Hypothalamus (tissue), 51 donors: Measurements from ENCODE around the gene CMTM6.
"Not testable (repeated sequence)": the region's sequence is repeated elsewhere in the genome, so short reads cannot be mapped to it uniquely, and the experiment has no call there.

Experiments
- DNase-seq, 51 donors: peaks; one replicate each; lab custom pipeline; 2025; lab: John Stamatoyannopoulos, UW

Gene CMTM6

DNA sequence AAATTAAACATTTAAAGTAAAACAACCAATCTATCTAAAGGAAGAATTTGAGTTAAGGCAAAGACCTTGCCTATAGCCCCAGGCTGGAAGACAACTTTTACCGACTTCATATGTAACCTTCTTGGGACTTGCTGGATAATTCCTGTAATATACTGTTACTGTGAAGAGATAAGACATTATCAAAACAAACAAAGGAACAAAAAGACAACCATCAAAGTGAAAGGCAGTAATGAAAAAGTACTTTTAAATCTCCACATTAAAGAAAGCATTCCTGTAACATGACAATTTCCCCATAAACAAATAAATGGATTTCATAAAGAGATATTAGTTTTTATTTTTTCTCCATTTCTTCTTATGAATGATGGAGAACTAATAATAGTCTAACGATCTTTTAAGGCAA is 2.4 kb downstream of the CMTM6 start:
- no peak for DNase-seq

DNA sequence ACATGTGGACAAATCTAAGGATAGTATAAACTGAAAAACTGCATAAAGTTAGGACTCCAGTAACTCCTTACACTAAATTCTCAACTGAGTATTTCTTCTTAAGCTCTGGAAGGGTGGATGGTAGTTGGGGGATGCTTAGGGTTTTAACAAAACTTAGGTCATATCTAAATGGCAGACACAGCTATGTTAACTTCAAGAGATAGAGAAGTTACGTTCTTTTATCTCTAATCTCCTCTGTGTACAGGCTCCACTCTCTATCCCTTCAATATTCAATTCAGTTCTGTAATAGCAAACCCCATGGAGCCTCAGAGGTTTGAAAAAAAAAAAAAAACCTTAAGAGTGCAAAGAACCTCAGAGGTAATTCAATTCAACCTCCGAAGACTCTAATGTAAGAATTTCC is 3.1 kb downstream of the CMTM6 start:
- no peak for DNase-seq

- no peak for DNase-seq
Observed at GRCh38 chr3:32498992-32499391, 3.7 kb downstream of the CMTM6 start.

DNA sequence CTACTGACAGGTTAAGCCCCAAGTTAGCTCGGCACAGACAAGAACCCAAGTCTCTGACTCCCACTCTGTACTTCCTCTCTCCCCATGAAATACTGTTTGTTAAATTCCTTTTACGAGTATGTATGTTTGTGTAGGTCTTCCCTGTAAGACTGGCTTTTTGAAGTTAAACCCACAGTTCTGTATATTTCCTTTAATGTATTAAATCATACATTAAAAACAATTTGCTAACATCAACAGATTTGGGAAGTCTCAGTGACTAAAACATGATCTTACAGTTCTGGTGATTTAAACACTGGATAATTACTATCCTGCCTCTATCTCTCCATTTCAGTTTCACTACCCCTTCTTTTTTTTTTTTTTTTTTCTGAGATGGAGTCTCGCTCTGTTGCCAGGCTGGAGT is 4.4 kb downstream of the CMTM6 start:
- DNase-seq: no peak

DNA sequence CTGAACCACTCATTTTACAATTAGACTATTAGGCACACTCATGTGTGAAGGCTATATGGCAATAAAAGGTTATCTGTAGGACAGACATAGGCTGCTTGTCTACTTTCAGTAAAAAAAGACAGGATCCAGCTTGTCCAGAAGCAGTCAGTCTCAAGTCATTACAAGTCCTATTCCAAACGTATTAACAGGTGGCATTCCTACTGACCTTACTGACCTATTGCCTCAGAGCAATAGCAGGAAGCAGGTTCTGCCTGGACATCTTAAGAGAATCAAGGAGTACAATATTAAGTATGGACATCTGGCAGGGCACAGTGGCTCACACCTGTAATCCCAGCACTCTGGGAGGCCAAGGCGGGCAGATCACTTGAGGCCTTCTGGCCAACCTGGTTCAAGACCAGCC is 7.0 kb downstream of the CMTM6 start:
- DNase-seq: no peak

DNA sequence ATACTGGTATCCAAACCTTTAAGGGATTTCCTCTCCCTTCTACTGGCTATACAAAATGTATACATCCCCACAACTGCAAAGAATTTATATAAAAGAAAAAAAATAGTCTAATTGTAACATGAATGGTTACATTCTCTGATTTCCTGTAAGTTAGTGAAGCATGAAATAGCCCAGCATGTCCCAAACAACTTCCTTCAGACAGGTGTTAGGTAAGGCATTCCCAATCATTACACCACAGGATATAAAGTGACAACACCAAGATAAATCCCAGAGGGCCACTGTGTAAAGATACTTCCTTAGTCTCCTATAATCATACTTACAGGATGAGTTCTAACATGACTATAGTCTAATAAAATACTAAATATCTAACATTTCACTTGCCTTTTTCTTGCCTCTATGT is 7.6 kb downstream of the CMTM6 start:
- no peak for DNase-seq

GRCh38 chr3:32493437-32494414 is 8.9 kb downstream of the CMTM6 start:
- no peak for DNase-seq

DNA sequence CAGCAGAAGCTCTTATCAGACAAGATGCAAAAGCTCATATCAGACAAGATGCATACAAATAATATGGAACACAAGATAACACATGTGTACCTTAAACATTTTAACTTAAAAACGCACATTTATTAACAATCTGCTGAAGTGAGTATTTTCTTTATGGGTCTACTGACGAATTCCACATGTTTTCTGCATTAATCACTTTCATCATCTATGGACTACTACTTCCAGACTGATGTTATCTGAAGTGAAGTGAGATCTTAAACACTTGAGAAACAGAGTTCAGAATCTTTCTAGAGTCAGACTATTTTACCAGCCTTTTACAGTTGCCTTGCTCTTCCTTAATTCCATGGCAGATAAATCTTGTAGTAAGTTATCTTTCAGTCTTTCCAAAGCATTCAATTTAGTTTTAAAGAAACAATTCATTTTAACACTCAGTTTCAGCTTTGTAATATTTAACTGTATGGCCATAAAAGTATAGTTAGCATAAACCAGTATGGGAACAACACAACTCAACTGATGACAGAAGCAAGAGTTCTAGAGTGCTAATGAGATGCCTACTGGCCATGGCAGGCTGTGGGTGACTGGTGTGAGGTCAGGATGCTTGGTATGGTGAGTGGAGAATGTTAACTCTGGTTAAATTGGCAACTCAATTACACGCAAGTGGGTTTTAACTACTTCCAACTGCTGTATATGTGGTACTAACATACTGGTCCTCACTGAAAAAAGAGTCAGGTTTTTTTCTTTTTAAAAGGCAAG is 9.8 kb downstream of the CMTM6 start:
- no peak for DNase-seq

- DNase-seq: no peak
Observed at GRCh38 chr3:32488474-32489008, 14.1 kb downstream of the CMTM6 start.

- DNase-seq: no peak
Observed at GRCh38 chr3:32487781-32488473, 14.7 kb downstream of the CMTM6 start.

DNA sequence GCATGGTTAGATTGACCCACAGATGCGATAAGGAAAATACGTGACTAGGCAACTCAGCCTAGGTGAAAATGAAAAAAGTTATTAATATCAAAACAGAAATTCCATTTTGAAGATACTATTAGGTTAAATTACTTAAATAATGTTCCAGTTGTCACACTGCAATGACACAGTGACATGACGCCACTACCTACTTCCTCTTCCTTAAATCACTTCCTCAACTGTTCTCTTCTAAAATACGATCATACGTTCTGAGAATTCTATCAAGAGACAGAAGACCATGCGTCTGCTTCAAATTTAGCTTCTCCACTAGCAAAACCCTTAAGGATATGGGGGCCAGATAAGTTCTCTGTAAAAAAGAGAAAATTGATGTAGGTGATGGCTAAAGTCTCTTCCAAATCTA is 18.2 kb downstream of the CMTM6 start:
- no peak for DNase-seq

GRCh38 chr3:32483772-32484171 is 18.9 kb downstream of the CMTM6 start:
- DNase-seq: no peak

DNA sequence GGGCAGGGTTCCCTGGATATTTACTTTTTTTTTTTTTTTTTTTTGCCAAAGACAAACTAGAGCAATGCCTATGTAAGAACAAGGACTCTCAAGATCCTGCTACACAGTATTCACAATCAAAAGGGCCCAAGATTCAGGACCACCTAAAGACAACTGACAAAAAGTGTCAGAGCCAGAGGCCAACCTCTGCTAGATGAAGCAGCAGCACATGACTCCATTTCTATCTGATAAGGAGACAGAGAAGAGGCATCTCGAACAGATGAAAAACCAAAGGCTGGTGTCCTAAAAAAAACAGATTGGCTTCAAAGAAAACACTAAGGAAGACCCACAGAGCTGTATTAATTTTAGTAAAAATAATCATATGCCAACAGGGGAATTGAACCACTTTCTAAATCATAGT is 20.0 kb downstream of the CMTM6 start:
- DNase-seq: no peak

DNA sequence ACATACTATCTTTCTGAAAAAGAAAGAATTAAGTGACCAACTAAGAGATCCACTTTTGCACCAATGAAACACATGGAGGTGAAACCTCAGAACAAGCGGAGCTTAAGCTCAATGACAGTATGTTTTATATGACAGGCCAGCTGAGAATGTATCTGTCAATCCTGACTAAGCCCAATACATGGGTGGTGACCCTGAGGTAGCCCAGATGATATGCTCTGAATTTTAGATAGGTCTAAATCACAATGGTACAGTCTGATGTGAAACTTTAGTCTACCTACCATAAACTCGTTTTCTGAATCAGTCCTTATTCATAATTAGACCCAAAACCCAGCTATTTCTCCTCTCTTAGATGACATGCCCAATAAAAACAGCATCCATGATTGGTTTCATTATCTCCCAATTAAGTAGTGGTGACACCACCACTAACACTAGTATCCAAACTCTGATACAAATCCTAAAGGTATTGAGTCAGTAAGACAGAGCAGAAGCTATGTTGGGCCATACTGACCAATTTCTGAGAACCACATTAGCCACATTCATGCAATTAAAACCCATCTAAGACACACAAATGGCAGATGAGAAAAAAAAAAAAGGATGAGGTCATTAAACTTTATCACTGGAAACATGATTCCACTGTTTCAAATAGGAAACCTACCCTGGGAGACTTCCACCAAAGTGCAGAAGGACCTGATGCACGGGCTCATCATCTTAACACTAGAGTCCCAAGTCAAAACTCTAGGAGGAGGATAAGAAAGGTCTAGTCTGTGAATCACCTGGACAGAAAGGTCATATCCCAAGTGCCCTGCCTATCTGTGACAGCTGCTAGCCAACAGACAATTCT is 20.6 kb downstream of the CMTM6 start:
- no peak for DNase-seq

GRCh38 chr3:32480604-32481003 is 22.0 kb downstream of the CMTM6 start:
- no peak for DNase-seq

GRCh38 chr3:32474201-32474600 is 28.5 kb downstream of the CMTM6 start:
- no peak for DNase-seq

- DNase-seq: not testable (repeated sequence)
Observed at GRCh38 chr3:32472151-32472550, 30.5 kb downstream of the CMTM6 start.

GRCh38 chr3:32471246-32471645 is 31.4 kb downstream of the CMTM6 start:
- no peak for DNase-seq

GRCh38 chr3:32470362-32470761 is 32.3 kb downstream of the CMTM6 start:
- no peak for DNase-seq
